ENCODE results near the gene COX7B. TPM values are rescaled to one million over a fixed set of nuclear protein-coding genes. Genes with fewer than 3 reads are reported as not detected.
A peak's percentile ranks its signal among the peaks of the same experiment; 100 is the strongest.
"Not testable (repeated sequence)": the region's sequence is repeated elsewhere in the genome, so short reads cannot be mapped to it uniquely, and the experiment has no call there.

Gene COX7B
- total RNA-seq, 4 donors from 2014 or later: 215 to 403 (median 330) TPM

DNA sequence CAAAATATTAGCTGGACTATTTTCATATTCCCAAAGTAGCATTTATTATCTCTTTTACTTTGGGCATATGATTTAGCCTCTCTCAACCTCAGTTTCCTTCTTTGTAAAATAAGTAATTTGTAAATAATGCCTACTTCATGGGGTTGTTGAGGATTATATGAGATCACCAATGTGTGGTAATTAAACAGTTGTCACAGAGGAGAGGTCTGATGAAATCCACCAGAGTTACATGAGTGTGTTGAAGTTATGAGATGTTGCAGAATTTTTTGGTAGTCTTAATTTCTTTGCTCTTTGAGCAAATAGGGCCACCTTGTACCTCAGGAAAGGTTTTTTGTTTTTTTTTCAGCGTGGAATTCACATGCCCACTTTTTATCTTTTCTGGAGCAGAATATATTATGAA is 1.4 kb downstream of the COX7B start:
- TF ChIP-seq POLR2AphosphoS5 (IDR thresholded peaks at IDR 0.05) (no peak), EP300 (IDR thresholded peaks at IDR 0.05) (no peak)
- Histone ChIP-seq H3K9me3 (no peaks in the 10 kb centered on the region), H3K4me3 (peak overlapping the region; percentile 56), H3K36me3 (no peaks in the 10 kb centered on the region), H3K27ac (peak overlapping the region; percentile 89), H3K27me3 (no peaks in the 10 kb centered on the region), H3K4me1 (peaks cover 3% of the 10 kb centered on the region)
- WGBS: 80% methylated on average over 1 of the region's 1 CpG
- no peak for DNase-seq (ENCODE audit: low spot score in 2 of 2)

- Histone ChIP-seq H3K27me3 (no peaks in the 10 kb centered on the region), H3K4me3 (no peak overlapping the region), H3K9me3 (no peaks in the 10 kb centered on the region), H3K36me3 (peaks cover 2% of the 10 kb centered on the region), H3K4me1 (no peaks in the 10 kb centered on the region), H3K27ac (no peak overlapping the region)
- TF ChIP-seq, protein P1, sequence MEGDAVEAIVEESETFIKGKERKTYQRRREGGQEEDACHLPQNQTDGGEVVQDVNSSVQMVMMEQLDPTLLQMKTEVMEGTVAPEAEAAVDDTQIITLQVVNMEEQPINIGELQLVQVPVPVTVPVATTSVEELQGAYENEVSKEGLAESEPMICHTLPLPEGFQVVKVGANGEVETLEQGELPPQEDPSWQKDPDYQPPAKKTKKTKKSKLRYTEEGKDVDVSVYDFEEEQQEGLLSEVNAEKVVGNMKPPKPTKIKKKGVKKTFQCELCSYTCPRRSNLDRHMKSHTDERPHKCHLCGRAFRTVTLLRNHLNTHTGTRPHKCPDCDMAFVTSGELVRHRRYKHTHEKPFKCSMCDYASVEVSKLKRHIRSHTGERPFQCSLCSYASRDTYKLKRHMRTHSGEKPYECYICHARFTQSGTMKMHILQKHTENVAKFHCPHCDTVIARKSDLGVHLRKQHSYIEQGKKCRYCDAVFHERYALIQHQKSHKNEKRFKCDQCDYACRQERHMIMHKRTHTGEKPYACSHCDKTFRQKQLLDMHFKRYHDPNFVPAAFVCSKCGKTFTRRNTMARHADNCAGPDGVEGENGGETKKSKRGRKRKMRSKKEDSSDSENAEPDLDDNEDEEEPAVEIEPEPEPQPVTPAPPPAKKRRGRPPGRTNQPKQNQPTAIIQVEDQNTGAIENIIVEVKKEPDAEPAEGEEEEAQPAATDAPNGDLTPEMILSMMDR (IDR thresholded peaks at IDR 0.05): no peak
- TF ChIP-seq POLR2A (IDR thresholded peaks at IDR 0.05): no peak
- no peak for TF ChIP-seq POLR2AphosphoS5 (IDR thresholded peaks at IDR 0.05)
- no peak for TF ChIP-seq EP300 (IDR thresholded peaks at IDR 0.05)
- DNase-seq (ENCODE audit: low spot score in 2 of 2): no peak
- 85% methylated on average over 5 of the region's 5 CpGs for WGBS
These were observed 2.2 kb downstream of the COX7B start for GRCh38 chrX:77901506-77901905.

GRCh38 chrX:77910108-77910840 is 11.0 kb downstream of the COX7B start, which contains the start of gene ATP7A:
TSS of gene ATP7A (plus strand) at chrX:77910693. CDS start at chrX:77971642, 60,949 bp downstream.
- H3K4me1 ChIP-seq: peaks cover 14% of the 10 kb centered on the region
- H3K27me3 ChIP-seq: no peaks in the 10 kb centered on the region
- H3K27ac ChIP-seq: peak within 1 kb of the TSS; percentile 86
- WGBS: 37% methylated on average over 32 of the region's 36 CpGs
- peak; percentile 92 to 94 for DNase-seq (ENCODE audit: low spot score in 2 of 2)
- TF ChIP-seq EP300 (IDR thresholded peaks at IDR 0.05) (no peak), POLR2AphosphoS5 (IDR thresholded peaks at IDR 0.05) (no peak)
- TF ChIP-seq, protein P1 (IDR thresholded peaks at IDR 0.05): peak; percentile 46 to 59
- H3K36me3 ChIP-seq: peaks cover 2% of the 10 kb centered on the region
- H3K9me3 ChIP-seq: no peaks in the 10 kb centered on the region
- H3K4me3 ChIP-seq: peak within 1 kb of the TSS; percentile 58

DNA sequence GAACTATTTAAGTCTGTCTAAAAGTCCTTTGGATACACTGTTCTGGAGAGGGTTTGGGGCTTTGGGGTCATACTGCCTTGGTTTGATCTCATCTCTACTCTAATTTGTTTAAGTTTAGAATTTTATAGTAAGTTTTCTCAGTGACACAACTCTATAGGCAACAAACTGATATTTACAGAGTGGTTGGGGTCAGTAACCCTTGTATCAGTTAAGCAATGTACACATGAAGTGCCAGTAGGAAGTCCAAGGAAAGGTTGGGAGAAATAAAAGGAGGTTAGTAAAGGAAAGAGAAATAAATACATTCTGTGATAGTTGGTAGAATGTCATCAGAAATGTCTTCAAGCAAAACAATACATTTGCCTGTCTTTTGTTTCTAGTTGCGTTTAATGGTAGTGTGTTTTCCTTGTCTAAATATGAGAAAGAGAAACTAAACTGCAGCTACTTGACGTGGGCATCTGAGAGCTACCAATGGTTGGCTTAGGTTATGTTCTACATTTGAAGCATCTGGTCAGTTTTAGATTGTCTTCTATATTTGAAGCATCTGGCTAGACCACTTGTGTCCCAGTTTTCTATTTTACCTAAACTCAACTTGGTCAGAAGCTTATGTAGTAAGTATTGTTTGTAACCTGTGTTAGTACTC is 18.1 kb downstream of the COX7B start:
- Histone ChIP-seq H3K36me3 (no peaks in the 10 kb centered on the region), H3K27me3 (no peaks in the 10 kb centered on the region), H3K4me3 (no peak overlapping the region), H3K4me1 (peaks cover 14% of the 10 kb centered on the region), H3K9me3 (no peaks in the 10 kb centered on the region), H3K27ac (no peak overlapping the region)
- TF ChIP-seq POLR2AphosphoS5 (IDR thresholded peaks at IDR 0.05): no peak
- TF ChIP-seq EP300 (IDR thresholded peaks at IDR 0.05): no peak
- TF ChIP-seq, protein P1 (IDR thresholded peaks at IDR 0.05): no peak
- no peak for TF ChIP-seq POLR2A (IDR thresholded peaks at IDR 0.05)
- DNase-seq (ENCODE audit: low spot score in 2 of 2): no peak
- 39% methylated on average over 2 of the region's 2 CpGs for WGBS

GRCh38 chrX:77918568-77918967 is 19.3 kb downstream of the COX7B start:
- 45% methylated on average over 3 of the region's 3 CpGs for WGBS

DNA sequence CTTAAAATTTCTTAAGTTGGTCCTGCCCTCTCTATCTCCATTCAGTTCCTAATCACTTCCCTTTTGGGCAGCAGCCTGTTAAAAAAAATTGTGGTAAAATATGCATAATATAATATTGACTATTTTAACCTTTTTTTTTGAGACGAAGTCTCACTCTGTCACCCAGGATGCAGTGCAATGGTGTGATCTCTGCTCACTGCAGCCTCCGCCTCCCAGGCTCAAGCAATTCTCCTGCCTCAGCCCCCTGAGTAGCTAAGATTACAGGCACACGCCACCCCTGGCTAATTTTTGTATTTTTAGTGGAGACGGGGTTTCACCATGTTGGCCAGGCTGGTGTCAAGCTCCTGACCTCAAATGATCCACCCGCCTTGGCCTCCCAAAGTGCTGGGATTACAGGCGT is 20.1 kb downstream of the COX7B start:
- H3K27me3 ChIP-seq; H3K4me3 ChIP-seq; H3K36me3 ChIP-seq; H3K27ac ChIP-seq; DNase-seq (ENCODE audit: low spot score in 2 of 2); H3K9me3 ChIP-seq: not testable (repeated sequence)
- WGBS: 74% methylated on average over 6 of the region's 6 CpGs
- peaks cover 10% of the 10 kb centered on the region for H3K4me1 ChIP-seq

More at GRCh38 chrX:77918568-77918967, 19.3 kb downstream of the COX7B start:
- Histone ChIP-seq H3K4me3 (no peak overlapping the region), H3K36me3 (no peaks in the 10 kb centered on the region), H3K4me1 (peaks cover 10% of the 10 kb centered on the region), H3K27me3 (no peaks in the 10 kb centered on the region), H3K9me3 (no peaks in the 10 kb centered on the region), H3K27ac (no peak overlapping the region)
- TF ChIP-seq, protein P1 (IDR thresholded peaks at IDR 0.05): no peak
- TF ChIP-seq EP300 (IDR thresholded peaks at IDR 0.05) (no peak), POLR2A (IDR thresholded peaks at IDR 0.05) (no peak), POLR2AphosphoS5 (IDR thresholded peaks at IDR 0.05) (no peak)
- DNase-seq (ENCODE audit: low spot score in 2 of 2): no peak
